Fibroblast of lung (primary cell): ENCODE data around the gene VCAN. TPM values are rescaled to one million over a fixed set of nuclear protein-coding genes. Genes with fewer than 3 reads are reported as not detected.
A peak's percentile ranks its signal among the peaks of the same experiment; 100 is the strongest.

Experiments used
- DNase-seq, 2 donors: peaks; one replicate each; pipeline versions ENCODE4 v3.0.0 to v3.0.0-alpha.2; 2010; ENCODE audit warnings: low read depth in 2 of 2
- H2AFZ ChIP-seq: 2 replicates; pipeline ENCODE4 v1.5.1; 2012; ENCODE audit warnings: low read length, control low read depth, inconsistent platforms
- H3K27ac ChIP-seq: 2 replicates; pipeline ENCODE4 v1.5.1; 2011; ENCODE audit warnings: low read length, control low read depth; ENCODE audit not compliant: insufficient read depth
- H3K27me3 ChIP-seq: 2 replicates; pipeline ENCODE4 v1.5.1; 2011; ENCODE audit warnings: mild to moderate bottlenecking, low read length; ENCODE audit not compliant: control insufficient read depth, insufficient read depth
- H3K36me3 ChIP-seq: 2 replicates; pipeline ENCODE4 v1.5.1; 2011; ENCODE audit warnings: low read length; ENCODE audit not compliant: control insufficient read depth, insufficient read depth
- H3K4me1 ChIP-seq: 2 replicates; pipeline ENCODE4 v1.5.1; 2011; ENCODE audit warnings: low read length; ENCODE audit not compliant: control insufficient read depth, insufficient read depth; ENCODE audit errors: extremely low read depth
- H3K4me2 ChIP-seq: 2 replicates; pipeline ENCODE4 v1.5.1; 2011; ENCODE audit warnings: low read length, control low read depth; ENCODE audit not compliant: insufficient read depth; ENCODE audit errors: extremely low read depth
- H3K4me3 ChIP-seq, 4 experiments: fragments of 200-600 bp in 1 of 4; sonication (generic) in 1 of 4; replicated peaks in 1 of 4; 2 replicates each; pipeline ENCODE4 v1.5.1; 2011 to 2016; ENCODE audit warnings: low read length in 4 of 4, low read depth in 3 of 4, mild to moderate bottlenecking in 3 of 4, control low read depth in 2 of 4, inconsistent platforms in 1 of 4, mixed read lengths in 1 of 4; ENCODE audit not compliant: insufficient read depth in 1 of 4; ENCODE audit errors: control extremely low read depth in 1 of 4
- H3K79me2 ChIP-seq: 2 replicates; pipeline ENCODE4 v1.5.1; 2012; ENCODE audit warnings: mild to moderate bottlenecking, low read length, inconsistent platforms; ENCODE audit not compliant: control insufficient read depth, insufficient read depth
- H3K9ac ChIP-seq: 2 replicates; pipeline ENCODE4 v1.5.1; 2011; ENCODE audit warnings: mild to moderate bottlenecking, low read length, control low read depth; ENCODE audit not compliant: insufficient read depth
- H3K9me3 ChIP-seq: 2 replicates; pipeline ENCODE4 v1.5.1; 2012; ENCODE audit warnings: low read depth, low read length; ENCODE audit not compliant: control insufficient read depth, insufficient read depth
- H4K20me1 ChIP-seq: 2 replicates; pipeline ENCODE4 v1.5.1; 2011; ENCODE audit warnings: low read length; ENCODE audit not compliant: control insufficient read depth, insufficient read depth; ENCODE audit errors: extremely low read depth
- EZH2 ChIP-seq: IDR thresholded peaks from 2 replicates; pipeline ENCODE4 v1.5.1; 2012; ENCODE audit warnings: low read length, control low read depth, mild to moderate bottlenecking; ENCODE audit errors: missing control alignments
- polyA plus RNA-seq, 2 donors: library from polyadenylated mRNA; depleted of rRNA in 1 of 2; stranded (reverse) in 1 of 2; unstranded in 1 of 2; fragments of >200 nt; gene quantifications; 2 replicates each; pipeline ENCODE4 v1.2.1, GENCODE V29; 2011 to 2012; ENCODE audit warnings: missing spikeins in 1 of 2
- total RNA-seq: library from RNA; depleted of rRNA; stranded (reverse); fragments of >200 nt; gene quantifications from 2 replicates; pipeline ENCODE4 v1.2.1, GENCODE V29; 2014
- TF ChIP-seq, protein P1 (sequence below), 2 donors: IDR thresholded peaks in 1 of 2; conservative IDR thresholded peaks in 1 of 2; 1 replicate in 1 of 2; 2 replicates in 1 of 2; pipeline ENCODE4 v1.5.1; 2011 to 2012; ENCODE audit warnings: low read length in 2 of 2, control low read depth in 1 of 2, inconsistent platforms in 1 of 2, low read depth in 1 of 2, mild to moderate bottlenecking in 1 of 2

Gene VCAN
- total and polyA plus RNA-seq, 2 donors (not counting 1 experiment from before 2014, with no cell fraction given): 51.9 to 227 TPM

DNA sequence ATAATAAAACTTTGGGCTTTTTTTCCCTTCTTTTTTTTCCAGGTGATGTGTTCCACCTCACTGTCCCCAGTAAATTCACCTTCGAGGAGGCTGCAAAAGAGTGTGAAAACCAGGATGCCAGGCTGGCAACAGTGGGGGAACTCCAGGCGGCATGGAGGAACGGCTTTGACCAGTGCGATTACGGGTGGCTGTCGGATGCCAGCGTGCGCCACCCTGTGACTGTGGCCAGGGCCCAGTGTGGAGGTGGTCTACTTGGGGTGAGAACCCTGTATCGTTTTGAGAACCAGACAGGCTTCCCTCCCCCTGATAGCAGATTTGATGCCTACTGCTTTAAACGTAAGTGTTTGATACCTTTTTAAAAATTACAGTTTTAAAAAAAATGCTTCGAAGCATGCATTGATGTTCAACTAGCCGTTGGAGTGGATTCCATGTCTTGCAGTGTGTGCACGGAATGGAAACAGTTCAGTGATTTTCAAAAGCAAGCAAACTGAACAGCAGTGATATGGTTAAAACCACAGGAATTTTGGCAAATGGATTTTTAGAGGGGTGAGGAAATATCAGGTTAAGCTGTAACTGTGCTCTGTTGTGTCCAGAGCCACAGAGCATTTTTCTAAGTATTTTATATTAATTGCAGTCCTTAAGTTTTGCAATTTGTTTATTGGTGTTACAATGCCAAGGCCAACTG, 40.7 kb downstream of the VCAN start:
- Histone ChIP-seq H4K20me1 (no peaks in the 10 kb centered on the region), H3K79me2 (no peaks in the 10 kb centered on the region), H3K4me1 (peaks cover 4% of the 10 kb centered on the region), H3K27me3 (no peaks in the 10 kb centered on the region), H3K4me2 (no peak overlapping the region), H3K9me3 (no peaks in the 10 kb centered on the region), H3K4me3 (no peak overlapping the region), H3K36me3 (no peaks in the 10 kb centered on the region), H2AFZ (no peak overlapping the region), H3K9ac (no peak overlapping the region), H3K27ac (no peak overlapping the region)
- peak; percentile 43 to 81 for DNase-seq
- TF ChIP-seq EZH2: no peak
- TF ChIP-seq, protein P1, sequence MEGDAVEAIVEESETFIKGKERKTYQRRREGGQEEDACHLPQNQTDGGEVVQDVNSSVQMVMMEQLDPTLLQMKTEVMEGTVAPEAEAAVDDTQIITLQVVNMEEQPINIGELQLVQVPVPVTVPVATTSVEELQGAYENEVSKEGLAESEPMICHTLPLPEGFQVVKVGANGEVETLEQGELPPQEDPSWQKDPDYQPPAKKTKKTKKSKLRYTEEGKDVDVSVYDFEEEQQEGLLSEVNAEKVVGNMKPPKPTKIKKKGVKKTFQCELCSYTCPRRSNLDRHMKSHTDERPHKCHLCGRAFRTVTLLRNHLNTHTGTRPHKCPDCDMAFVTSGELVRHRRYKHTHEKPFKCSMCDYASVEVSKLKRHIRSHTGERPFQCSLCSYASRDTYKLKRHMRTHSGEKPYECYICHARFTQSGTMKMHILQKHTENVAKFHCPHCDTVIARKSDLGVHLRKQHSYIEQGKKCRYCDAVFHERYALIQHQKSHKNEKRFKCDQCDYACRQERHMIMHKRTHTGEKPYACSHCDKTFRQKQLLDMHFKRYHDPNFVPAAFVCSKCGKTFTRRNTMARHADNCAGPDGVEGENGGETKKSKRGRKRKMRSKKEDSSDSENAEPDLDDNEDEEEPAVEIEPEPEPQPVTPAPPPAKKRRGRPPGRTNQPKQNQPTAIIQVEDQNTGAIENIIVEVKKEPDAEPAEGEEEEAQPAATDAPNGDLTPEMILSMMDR (conservative IDR thresholded peaks at IDR 0.05 in 1 of 2, IDR thresholded peaks at IDR 0.05 in 1 of 2; ENCODE audit: low read depth in 1 of 2, low read length in 2 of 2): no peak

DNA sequence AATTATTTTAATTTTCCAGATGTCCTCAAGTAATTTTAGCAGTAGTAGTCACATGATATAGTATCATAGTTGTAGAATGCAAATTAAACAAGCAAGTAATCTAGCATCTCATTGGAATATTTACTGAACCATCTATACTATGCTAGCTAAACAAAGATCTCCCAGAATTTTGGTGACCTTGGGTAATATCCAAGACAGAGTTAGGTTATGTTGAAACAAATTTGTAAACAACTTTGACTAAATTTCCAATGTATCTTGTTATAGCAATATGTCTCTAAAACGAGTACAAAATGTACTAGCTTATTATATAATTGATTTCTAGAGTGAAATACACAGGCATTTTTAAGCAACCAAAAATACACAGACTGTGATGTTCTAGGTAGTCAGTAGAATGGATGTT, 41.5 kb downstream of the VCAN start:
- peak in 1 of 2 donors; percentile 58 for DNase-seq
- Histone ChIP-seq H3K9me3 (no peaks in the 10 kb centered on the region), H2AFZ (no peak overlapping the region), H3K9ac (no peak overlapping the region), H3K27me3 (no peaks in the 10 kb centered on the region), H3K27ac (no peak overlapping the region), H3K4me2 (no peak overlapping the region), H3K4me1 (peaks cover 4% of the 10 kb centered on the region), H3K36me3 (no peaks in the 10 kb centered on the region), H3K4me3 (no peak overlapping the region), H3K79me2 (no peaks in the 10 kb centered on the region), H4K20me1 (no peaks in the 10 kb centered on the region)
- TF ChIP-seq EZH2: no peak
- TF ChIP-seq, protein P1 (conservative IDR thresholded peaks at IDR 0.05 in 1 of 2, IDR thresholded peaks at IDR 0.05 in 1 of 2; ENCODE audit: low read depth in 1 of 2, low read length in 2 of 2): no peak

DNA sequence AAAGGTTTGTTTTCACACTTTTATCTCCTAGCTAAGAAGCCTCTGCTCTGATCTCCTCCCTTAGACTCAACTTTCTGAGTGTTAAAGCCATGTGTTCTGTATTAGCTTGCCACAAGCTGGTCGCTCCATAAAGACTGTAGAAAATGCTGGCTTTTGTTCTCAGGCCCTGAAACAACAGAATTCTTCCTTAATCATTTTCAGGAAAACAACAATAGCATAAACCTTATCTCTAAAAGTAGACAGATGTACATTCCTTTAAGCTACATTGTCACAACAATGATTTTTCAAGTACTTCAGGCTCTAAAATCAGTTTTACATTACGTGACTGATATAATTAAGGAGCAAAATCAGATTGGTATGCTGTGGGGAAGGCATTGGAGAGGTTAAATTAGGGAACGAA, 41.9 kb downstream of the VCAN start:
- Histone ChIP-seq H3K36me3 (no peaks in the 10 kb centered on the region), H3K79me2 (no peaks in the 10 kb centered on the region), H3K27me3 (no peaks in the 10 kb centered on the region), H2AFZ (peak overlapping the region; percentile 17), H3K4me1 (peaks cover 4% of the 10 kb centered on the region), H3K9ac (no peak overlapping the region), H3K27ac (no peak overlapping the region), H4K20me1 (no peaks in the 10 kb centered on the region), H3K4me2 (no peak overlapping the region), H3K9me3 (no peaks in the 10 kb centered on the region), H3K4me3 (no peak overlapping the region)
- peak in 1 of 2 donors; percentile 66 for DNase-seq
- TF ChIP-seq, protein P1 (conservative IDR thresholded peaks at IDR 0.05 in 1 of 2, IDR thresholded peaks at IDR 0.05 in 1 of 2; ENCODE audit: low read depth in 1 of 2, low read length in 2 of 2): no peak
- no peak for TF ChIP-seq EZH2
